T-helper 1 cell treated with Interleukin-12 subunit alpha and Interleukin-12 subunit beta and Interleukin-4 antibody, amounts not matched to agents 30 μg/mL and 1 μg/mL, for 36 hours (primary cell): ENCODE data around the gene RPTOR.
A peak's percentile ranks its signal among the peaks of the same experiment; 100 is the strongest.

ENCODE experiments used
- H3K27ac Mint-ChIP-seq: one replicate; pipeline ENCODE4 v1.8.0; 2021; ENCODE audit warnings: mild to moderate bottlenecking, mixed read lengths
- H3K27me3 Mint-ChIP-seq: one replicate; pipeline ENCODE4 v1.8.0; 2021; ENCODE audit warnings: low read depth, mixed read lengths
- H3K36me3 Mint-ChIP-seq: one replicate; pipeline ENCODE4 v1.8.0; 2021; ENCODE audit warnings: low read depth, mixed read lengths
- H3K4me1 Mint-ChIP-seq: one replicate; pipeline ENCODE4 v1.8.0; 2021; ENCODE audit warnings: low read depth, mixed read lengths
- H3K4me3 Mint-ChIP-seq: one replicate; pipeline ENCODE4 v1.8.0; 2021; ENCODE audit warnings: mild to moderate bottlenecking, moderate library complexity, mixed read lengths
- H3K9me3 Mint-ChIP-seq: one replicate; pipeline ENCODE4 v1.8.0; 2021; ENCODE audit warnings: mixed read lengths

The RPTOR gene

DNA sequence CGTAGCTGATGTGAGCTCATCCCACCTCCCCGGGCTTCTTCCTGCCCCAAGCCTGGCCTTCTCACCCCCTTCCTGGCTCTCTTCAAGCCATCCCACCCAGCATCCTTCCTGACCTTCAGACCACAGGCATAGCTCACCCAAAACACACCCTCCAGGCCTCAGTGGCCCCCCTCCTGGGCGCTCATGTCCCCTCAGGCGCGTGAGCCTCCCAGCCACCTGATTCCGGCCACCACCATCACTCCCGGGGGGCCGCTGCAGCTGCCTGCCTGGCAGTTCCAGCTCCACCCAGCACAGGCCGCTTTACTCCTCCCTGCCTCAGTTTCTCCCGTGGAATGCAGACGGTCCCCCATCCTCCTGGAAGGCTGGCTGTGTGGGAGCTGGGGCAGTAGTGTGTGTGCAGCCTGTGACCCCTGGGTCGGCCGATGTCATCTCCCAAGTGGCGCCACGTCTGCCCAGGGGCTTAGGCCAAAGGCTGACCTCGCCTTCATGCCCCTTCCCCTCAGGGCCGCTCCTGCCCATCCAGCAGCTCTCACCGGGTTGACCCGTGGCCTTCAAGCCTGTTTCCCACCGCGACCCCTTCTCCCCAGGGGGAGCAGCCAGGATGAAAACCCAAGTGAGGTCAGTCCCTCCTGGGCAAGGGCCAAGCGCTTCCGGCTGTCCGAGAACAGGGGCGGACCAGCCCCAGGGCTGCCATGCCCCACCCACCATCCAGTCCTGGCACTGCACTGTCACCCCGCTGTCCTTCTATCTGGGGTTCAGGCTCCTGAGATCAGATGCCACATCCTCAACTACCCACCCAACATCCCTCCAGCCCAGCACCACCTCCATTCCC, 435.1 kb downstream of the RPTOR start:
- H3K9me3 Mint-ChIP-seq = no peaks in the 10 kb centered on the region
- H3K4me3 Mint-ChIP-seq = no peak overlapping the region
- H3K4me1 Mint-ChIP-seq = peaks cover 7% of the 10 kb centered on the region
- H3K27me3 Mint-ChIP-seq = peaks cover 11% of the 10 kb centered on the region
- no peaks in the 10 kb centered on the region for H3K36me3 Mint-ChIP-seq
- H3K27ac Mint-ChIP-seq = peak overlapping the region; percentile 56

DNA sequence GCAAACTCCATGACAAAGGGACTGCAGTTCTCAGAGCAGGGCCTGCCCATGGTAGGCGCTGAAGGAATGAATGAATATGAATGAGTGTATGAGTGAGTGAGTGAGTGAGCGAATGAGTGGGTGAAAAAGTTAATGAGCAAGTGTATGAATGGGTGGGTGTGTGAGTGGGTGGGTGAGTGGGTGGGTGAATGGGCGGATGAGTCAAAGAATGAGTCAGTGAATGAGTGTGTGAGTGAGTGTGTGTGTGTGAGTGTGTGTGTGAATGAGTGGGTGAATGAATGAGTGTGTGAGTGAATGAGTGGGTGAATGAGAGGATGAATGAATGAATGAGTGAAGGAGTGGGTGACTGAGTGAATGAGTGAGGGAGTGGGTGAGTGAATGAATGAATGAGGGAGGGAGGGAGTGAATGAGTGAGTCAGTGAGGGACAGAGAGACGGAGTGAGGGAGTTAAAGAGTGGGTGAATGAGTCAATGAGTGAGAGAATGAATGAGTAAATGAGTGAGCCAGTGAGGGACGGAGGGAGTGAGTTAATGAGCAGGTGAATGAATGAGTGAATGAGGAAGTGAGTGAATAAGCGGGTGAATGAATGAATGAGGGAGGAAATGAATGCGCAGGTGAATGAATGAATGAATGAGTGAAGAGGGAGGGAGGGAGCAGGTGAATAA, 435.9 kb downstream of the RPTOR start:
- Mint-ChIP-seq H3K36me3 (no peaks in the 10 kb centered on the region), H3K4me1 (peaks cover 7% of the 10 kb centered on the region), H3K27me3 (peaks cover 11% of the 10 kb centered on the region), H3K27ac (peak overlapping the region; percentile 56), H3K9me3 (no peaks in the 10 kb centered on the region), H3K4me3 (peak overlapping the region; percentile 52)

DNA sequence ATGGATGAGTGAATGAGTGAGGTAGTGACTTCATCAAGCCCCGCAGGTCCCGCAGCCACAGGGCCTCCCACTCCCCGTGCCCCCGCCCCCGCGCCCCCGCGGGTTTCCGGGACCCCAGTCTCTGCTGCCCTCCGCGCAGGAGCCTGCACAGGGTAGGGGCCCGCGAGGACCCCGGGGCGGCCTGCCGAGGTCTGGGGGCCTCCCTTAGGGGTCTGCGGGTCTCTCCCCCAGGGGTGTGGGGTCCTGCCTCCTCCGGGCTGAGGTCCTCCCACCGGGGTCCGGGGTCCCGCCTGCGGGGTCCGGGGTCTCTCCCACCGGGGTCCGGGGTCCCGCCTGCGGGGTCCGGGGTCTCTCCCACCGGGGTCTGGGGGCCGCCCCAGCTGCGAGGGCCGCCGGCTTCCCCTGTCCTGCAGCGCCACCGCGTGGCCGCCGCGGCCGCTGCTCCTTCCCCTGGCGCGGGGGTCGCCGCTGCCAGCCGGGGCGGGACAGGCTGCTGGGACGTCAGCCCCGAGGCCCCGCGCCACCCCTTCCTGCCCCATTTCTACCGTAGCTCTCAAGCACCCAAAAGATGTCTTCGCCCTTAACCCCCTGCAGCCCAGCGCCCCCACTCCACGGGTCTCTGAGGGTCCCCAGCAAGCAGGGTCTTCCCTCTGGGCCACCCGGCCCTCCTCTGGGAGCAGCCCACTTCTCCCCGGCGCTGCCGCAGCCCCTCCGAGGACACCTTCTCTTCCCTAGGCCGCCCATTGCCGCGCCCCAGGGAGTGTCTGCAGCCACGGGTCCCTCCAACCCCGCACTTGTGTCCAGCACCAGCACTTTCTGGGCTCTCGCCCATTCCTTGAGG, 436.6 kb downstream of the RPTOR start:
- peak overlapping the region; percentile 55 for H3K27ac Mint-ChIP-seq
- no peaks in the 10 kb centered on the region for H3K36me3 Mint-ChIP-seq
- peaks cover 11% of the 10 kb centered on the region for H3K27me3 Mint-ChIP-seq
- H3K4me1 Mint-ChIP-seq = peaks cover 7% of the 10 kb centered on the region
- H3K4me3 Mint-ChIP-seq = peak overlapping the region; percentile 52
- no peaks in the 10 kb centered on the region for H3K9me3 Mint-ChIP-seq

DNA sequence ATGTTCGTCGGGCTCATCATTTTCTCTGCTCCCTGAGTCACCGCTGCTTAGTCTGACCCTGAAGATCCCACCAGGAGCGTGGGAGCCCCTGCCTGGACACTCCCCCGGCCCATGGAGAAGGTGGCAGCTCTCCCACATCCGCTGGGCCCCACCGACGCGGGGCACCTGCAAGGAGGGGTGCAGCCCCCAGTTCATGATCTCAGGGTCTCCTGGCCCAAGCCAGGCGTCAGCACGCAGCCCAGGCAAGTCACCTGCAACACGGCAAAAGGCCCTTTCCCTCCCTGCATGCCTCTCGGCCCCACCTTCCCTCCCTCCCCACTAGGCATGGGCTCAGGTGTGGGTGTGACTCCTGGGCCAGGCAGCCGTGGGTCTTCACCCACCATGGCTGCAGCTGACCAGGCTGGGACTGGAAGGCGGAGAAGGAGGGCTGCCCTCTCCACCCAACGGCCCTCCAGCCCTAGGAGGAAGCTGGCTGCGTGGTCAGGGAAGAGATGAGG, 437.3 kb downstream of the RPTOR start:
- H3K27ac Mint-ChIP-seq = no peak overlapping the region
- H3K9me3 Mint-ChIP-seq = no peaks in the 10 kb centered on the region
- H3K36me3 Mint-ChIP-seq = no peaks in the 10 kb centered on the region
- H3K4me3 Mint-ChIP-seq = no peak overlapping the region
- H3K4me1 Mint-ChIP-seq = peaks cover 7% of the 10 kb centered on the region
- H3K27me3 Mint-ChIP-seq = peaks cover 9% of the 10 kb centered on the region

DNA sequence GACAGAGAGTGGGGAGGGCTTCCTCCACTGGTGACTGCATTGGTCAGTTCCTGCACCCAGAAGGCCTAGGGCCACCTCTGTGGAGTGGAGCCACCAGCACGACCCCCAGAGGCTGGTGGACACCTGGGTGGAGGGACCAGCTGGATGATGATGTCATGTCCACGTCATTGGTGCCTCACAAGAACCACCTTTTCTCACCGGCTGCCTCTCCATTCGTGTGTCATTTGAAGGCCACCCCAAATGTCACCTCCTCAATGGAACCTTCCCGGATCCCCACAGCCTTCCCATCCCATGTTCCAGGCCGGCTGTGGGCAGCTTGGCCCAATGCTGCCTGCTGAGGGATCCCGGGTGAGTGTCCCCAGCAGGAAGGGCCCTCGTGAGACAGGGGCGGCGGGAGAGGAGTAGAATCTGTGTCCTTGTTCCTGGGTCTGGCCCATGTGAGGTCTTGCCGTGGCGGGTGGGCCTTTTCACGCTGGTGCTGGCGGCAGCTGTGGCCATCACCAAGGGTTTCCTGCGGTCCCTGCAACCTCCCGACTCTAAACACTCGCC, 437.9 kb downstream of the RPTOR start:
- no peaks in the 10 kb centered on the region for H3K9me3 Mint-ChIP-seq
- no peak overlapping the region for H3K27ac Mint-ChIP-seq
- peaks cover 7% of the 10 kb centered on the region for H3K4me1 Mint-ChIP-seq
- H3K36me3 Mint-ChIP-seq = no peaks in the 10 kb centered on the region
- peaks cover 9% of the 10 kb centered on the region for H3K27me3 Mint-ChIP-seq
- no peak overlapping the region for H3K4me3 Mint-ChIP-seq

DNA sequence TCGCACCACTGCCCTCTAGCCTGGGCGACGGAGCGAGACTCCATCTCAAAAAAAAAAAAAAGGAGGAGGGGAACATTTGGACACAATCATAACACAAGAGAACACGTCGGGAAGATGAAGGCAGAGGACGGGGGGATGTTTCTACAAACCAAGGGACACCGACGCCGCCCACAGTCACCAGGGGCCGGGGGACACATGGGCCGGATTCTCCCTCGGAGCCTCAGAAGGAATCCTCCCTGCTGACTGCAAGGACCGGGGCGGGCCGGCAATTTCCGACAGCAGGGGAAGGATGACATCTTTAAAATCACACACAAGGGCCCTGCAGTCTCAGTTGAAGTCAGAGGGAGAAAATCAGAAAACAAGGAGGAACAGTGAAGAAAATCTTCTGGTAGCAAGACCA, 438.9 kb downstream of the RPTOR start:
- Mint-ChIP-seq H3K27ac (no peak overlapping the region), H3K4me3 (no peak overlapping the region), H3K9me3 (no peaks in the 10 kb centered on the region), H3K36me3 (no peaks in the 10 kb centered on the region), H3K27me3 (peaks cover 9% of the 10 kb centered on the region), H3K4me1 (peaks cover 7% of the 10 kb centered on the region)

DNA sequence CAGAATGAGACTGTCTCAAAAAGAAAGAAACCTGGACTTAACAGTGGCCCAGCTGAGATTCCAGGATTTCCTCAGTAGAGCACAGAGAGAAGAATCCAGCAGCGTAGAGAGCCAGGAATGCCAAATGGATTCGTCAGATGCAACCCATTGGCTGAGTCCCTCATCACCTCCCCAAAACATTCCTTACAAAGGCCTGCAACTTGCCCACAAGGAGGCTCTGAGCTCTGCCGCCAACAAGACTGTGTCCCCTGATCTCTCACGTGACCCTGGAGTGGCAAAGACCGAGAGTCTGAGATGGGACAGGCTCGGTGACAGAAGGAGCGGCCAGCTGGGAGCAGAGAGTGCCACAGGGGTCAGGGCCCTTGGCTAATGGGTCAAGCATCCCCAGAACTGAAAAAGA, 440.1 kb downstream of the RPTOR start:
- H3K27ac Mint-ChIP-seq = no peak overlapping the region
- H3K4me1 Mint-ChIP-seq = peaks cover 9% of the 10 kb centered on the region
- peaks cover 9% of the 10 kb centered on the region for H3K27me3 Mint-ChIP-seq
- H3K4me3 Mint-ChIP-seq = no peak overlapping the region
- no peaks in the 10 kb centered on the region for H3K9me3 Mint-ChIP-seq
- H3K36me3 Mint-ChIP-seq = no peaks in the 10 kb centered on the region

DNA sequence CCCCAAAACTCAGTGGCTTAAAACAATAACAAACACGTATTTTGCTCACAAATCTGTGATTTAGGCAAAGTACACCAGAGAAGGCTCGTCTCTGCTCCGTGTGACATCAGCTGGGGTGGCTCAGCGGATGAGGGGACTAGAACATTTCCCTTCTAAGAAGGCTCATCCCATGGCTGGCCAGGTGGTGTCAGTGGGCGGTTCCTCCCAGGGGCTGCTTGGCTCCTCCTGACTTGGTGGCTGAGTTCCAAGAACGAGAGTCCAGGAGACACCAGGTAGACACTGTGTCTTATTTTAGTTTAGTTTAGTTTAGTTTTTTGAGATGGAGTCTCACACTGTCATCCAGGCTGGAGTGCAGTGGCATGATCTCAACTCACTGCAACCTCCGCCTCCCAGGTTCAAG, 441.4 kb downstream of the RPTOR start:
- peaks cover 7% of the 10 kb centered on the region for H3K27me3 Mint-ChIP-seq
- H3K36me3 Mint-ChIP-seq = no peaks in the 10 kb centered on the region
- H3K4me3 Mint-ChIP-seq = no peak overlapping the region
- no peaks in the 10 kb centered on the region for H3K9me3 Mint-ChIP-seq
- H3K4me1 Mint-ChIP-seq = peaks cover 6% of the 10 kb centered on the region
- H3K27ac Mint-ChIP-seq = no peak overlapping the region

DNA sequence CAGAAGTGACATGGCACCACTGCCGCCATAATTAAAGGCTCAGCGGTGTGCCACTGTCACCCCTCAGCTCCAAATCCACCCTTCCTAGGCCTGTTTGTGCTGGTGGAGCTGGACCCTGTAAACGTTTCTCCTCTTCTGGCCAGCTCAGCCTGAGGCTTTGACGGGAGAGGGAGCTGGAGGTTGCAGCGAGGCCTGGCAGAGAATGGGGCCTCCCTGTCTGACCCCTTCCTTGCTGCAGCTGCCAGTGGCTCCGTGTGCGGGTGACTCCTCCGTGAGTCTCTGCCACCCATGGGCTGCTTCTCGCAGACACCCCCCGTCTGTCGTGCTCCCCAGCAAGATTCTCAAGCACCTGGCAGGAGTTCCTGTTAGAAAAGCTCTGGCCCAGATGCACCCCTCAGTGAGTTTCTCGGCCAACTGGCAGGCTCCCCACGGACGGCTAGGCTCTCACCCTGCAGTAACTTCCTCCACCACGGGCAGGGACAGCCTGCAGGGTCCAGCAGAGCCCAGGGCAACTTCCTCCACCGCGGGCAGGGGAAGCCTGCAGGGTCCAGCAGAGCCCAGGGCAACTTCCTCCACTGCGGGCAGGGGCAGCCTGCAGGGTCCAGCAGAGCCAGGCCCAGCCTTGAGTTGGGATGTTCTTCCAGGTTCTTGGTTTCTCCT, 442.3 kb downstream of the RPTOR start:
- peaks cover 7% of the 10 kb centered on the region for H3K27me3 Mint-ChIP-seq
- H3K9me3 Mint-ChIP-seq = no peaks in the 10 kb centered on the region
- peaks cover 6% of the 10 kb centered on the region for H3K4me1 Mint-ChIP-seq
- no peaks in the 10 kb centered on the region for H3K36me3 Mint-ChIP-seq
- no peak overlapping the region for H3K27ac Mint-ChIP-seq
- H3K4me3 Mint-ChIP-seq = no peak overlapping the region

DNA sequence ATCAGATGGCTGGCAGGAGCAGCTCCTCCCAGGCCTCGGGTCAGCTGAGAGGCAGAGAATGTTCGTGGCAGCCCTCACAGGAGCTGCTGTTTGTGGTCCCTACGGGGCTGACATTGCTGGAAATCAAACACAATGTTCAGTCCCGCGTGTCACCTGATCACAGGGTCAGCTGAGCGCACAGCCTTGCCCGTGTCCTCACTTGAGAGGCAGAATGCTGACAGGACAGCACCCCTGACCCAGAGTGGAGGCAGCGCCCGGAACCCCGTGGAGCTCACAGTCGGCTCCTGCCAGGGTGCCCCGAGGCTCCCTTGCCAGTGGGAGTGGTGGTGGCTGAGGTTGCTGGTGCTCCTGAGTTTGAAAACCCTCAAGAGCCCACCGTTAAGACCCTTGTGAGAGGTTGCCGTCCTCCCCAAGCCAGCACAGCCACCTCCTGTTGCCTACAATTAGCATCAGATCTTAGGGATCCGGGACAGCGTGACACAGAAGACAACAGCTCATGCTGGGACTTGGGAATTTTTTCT, 443.4 kb downstream of the RPTOR start:
- Mint-ChIP-seq H3K36me3 (no peaks in the 10 kb centered on the region), H3K9me3 (no peaks in the 10 kb centered on the region), H3K27ac (no peak overlapping the region), H3K4me3 (no peak overlapping the region), H3K27me3 (peaks cover 4% of the 10 kb centered on the region), H3K4me1 (peaks cover 9% of the 10 kb centered on the region)

DNA sequence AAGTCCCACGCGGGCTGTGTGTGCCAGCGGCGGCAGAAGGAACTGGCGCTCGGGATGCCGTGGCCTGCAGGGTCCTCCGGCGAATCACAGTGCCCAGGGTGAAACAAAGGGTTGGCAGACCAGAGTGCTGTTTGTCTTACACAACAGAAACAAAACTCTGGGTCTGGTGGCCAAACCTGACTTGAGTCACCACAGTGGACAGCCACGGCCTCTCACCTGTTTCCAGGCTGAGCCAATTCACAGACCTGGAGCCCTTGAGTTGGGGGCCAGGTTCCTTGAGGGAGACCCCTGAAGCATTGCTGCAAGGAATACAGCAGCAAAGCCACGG, 444.9 kb downstream of the RPTOR start:
- Mint-ChIP-seq H3K9me3 (no peaks in the 10 kb centered on the region), H3K4me1 (peaks cover 17% of the 10 kb centered on the region), H3K27me3 (peaks cover 3% of the 10 kb centered on the region), H3K27ac (no peak overlapping the region), H3K4me3 (peak overlapping the region; percentile 83), H3K36me3 (no peaks in the 10 kb centered on the region)

DNA sequence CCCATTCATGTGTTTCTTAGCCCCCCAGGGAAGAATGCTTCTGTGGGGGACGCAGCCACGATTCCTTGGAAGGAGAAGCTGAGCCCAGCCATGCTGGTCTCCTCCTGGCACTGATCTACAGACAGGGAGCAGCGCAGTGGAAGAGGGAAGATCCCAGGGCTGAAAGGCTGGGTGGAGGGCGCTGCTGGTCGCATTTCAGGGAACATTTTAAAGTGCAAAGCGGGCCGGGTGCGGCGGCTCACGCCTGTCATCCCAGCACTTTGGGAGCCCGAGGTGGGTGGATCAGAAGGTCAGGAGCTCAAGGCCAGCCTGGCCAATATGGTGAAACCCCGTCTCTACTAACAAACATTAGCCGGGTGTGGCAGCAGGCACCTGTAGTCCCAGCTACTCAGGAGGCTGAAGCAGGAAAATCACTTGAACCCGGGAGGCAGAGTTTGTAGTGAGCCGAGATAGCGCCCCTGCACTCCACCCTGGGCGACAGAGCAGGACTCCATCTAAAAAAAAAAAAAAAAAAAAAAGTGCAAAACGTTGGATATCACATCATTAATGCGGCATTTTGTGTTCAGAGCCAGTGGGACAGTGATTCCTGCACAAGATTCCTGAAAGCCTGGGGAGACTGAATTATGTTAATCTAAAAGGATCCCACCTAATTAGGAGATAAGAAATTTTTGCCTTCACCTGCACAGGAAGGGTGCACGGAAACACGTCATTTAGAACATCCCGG, 446.4 kb downstream of the RPTOR start:
- H3K36me3 Mint-ChIP-seq = peaks cover 5% of the 10 kb centered on the region
- H3K27me3 Mint-ChIP-seq = peaks cover 3% of the 10 kb centered on the region
- H3K4me1 Mint-ChIP-seq = peaks cover 17% of the 10 kb centered on the region
- peak overlapping the region; percentile 72 for H3K27ac Mint-ChIP-seq
- no peaks in the 10 kb centered on the region for H3K9me3 Mint-ChIP-seq
- H3K4me3 Mint-ChIP-seq = peak overlapping the region; percentile 83

DNA sequence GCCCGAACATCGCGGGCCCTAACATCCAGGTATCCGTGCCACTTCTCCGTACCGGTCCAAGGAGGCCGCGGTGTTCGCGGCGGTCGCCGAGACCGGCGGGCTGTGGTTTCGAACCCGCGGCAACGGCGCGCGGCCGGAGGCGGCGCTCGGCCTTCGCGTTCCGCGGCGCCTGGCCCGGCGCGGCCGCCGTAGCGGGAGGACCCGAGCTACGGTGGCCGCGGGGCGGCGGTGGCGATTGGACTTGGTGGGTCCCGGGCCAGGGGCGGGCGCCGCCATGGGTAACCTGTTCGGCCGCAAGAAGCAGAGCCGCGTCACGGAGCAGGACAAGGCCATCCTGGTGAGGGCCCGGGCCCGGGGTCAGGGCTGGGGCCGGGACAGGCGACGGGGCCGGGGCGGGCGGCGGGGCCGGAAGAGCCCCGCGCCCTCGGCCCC, 447.0 kb downstream of the RPTOR start, which contains the start of gene CHMP6:
CHMP6 (plus strand) TSS at position 197 of the 432 bp plus-strand sequence; CDS start at position 275, 78 bp downstream.
- Mint-ChIP-seq H3K9me3 (no peaks in the 10 kb centered on the region), H3K27ac (peak within 1 kb of the TSS; percentile 72), H3K36me3 (peaks cover 10% of the 10 kb centered on the region), H3K4me3 (peak within 1 kb of the TSS; percentile 83), H3K27me3 (peaks cover 3% of the 10 kb centered on the region), H3K4me1 (peaks cover 17% of the 10 kb centered on the region)
